HTR-8/SVneo (cell line): ENCODE measurements around the gene TBC1D9B.
A peak's percentile ranks its signal among the peaks of the same experiment; 100 is the strongest.
"Not testable (repeated sequence)": the region's sequence is repeated elsewhere in the genome, so short reads cannot be mapped to it uniquely, and the experiment has no call there.

Source experiments
- DNase-seq: peaks from one replicate; pipeline ENCODE4 v3.0.0; 2011; ENCODE audit warnings: low spot score, mixed read lengths; ENCODE audit not compliant: insufficient read length
- FAIRE-seq: peaks from 2 replicates; lab custom pipeline; 2011; peaks lifted over from hg19 to GRCh38; lab: Jason Lieb, UNC

Gene TBC1D9B

DNA sequence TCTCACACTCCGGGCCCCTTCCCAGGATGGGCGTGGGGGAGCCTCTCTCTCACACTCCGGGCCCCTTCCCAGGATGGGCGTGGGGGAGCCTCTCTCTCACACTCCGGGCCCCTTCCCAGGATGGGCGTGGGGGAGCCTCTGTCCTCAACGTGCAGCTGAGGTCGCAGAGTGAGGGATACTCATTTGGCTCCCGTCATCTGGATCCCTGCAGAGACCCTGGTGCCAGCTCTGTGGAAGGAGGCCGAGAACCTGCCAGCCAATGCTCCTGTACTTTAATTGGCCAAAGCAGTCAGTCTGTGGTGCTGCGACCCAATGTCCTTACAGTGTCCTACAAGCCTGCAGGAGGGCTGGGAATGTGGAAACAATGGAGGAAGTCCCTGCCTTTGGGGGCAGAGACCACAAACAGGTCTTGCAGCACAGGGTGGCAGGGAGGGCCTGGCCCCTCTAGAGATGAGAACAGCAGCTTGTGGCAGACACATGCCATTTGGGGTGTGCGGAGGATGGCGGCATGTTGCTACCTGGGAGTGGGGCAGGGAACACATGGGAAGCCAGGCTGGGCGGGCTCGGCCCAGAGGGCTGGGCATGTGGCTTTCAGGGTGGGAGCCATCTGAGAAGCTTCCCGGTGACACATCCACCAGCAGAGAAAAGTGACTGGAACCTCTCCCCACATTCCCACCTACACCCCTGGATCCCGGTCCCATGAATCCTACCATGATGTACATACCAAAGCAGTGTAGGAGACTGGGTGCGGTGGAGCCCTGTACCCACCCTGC is 35.5 kb downstream of the TBC1D9B start:
- FAIRE-seq (no peak), DNase-seq (no peak)

DNA sequence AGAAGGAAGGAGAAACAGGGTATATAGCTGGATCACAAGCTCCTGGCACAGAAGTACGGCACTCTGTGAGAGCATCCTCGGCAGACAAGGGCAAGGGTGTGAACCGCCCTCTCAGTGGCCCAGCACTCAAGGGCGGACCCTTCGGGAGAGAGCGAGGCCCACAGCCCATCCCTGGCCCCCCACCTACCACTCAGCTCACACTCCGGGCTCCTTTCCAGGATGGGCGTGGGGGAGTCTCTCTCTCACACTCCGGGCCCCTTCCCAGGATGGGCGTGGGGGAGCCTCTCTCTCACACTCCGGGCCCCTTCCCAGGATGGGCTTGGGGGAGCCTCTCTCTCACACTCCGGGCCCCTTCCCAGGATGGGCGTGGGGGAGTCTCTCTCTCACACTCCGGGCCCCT is 36.2 kb downstream of the TBC1D9B start:
- not testable (repeated sequence) for FAIRE-seq, DNase-seq

DNA sequence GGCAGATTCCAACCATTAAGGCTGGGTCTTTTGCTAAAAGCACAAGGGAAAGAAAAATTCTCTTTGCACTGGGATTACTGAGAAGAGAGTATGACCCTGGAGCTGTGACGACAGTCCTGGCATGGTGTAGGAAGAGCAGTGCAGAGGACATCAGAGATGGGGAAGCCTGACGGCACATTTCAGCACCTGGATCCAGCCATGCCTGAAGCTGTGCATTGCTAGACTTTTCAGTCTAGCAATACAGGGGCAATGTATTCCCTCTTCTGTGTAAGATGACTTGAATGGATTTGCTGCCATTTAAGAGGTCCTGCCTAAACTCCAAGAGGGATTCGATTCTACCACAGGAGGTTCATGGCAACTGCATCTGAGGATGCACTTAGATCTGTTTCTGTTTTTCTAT is 36.7 kb downstream of the TBC1D9B start:
- DNase-seq, result no peak
- FAIRE-seq, result peak; percentile 51

DNA sequence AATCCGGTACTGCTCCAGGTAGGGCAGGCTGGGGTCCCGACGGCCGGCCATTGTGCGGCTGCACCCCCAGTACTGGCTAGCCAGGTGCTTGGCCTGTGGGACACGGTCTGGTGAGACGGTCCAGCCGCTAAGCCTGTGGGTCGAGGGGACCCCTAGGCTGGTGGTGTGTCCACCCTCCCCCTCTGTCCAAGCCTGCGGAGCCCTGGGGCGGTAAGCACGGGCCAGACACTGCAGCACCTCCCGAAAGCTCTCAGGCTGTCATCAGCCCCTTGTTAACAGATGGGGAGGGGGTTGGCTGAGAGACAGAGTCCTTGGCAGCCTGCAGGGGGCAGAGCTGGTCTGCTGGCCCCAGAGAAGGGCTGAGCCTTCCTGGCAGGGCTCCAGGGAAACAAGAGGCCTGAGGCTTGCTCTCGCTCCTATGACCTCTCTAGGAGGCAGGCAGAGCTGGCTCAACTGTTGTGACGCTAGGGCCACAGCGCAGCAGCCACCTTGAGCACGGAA is 37.2 kb downstream of the TBC1D9B start:
- FAIRE-seq (no peak), DNase-seq (no peak)

DNA sequence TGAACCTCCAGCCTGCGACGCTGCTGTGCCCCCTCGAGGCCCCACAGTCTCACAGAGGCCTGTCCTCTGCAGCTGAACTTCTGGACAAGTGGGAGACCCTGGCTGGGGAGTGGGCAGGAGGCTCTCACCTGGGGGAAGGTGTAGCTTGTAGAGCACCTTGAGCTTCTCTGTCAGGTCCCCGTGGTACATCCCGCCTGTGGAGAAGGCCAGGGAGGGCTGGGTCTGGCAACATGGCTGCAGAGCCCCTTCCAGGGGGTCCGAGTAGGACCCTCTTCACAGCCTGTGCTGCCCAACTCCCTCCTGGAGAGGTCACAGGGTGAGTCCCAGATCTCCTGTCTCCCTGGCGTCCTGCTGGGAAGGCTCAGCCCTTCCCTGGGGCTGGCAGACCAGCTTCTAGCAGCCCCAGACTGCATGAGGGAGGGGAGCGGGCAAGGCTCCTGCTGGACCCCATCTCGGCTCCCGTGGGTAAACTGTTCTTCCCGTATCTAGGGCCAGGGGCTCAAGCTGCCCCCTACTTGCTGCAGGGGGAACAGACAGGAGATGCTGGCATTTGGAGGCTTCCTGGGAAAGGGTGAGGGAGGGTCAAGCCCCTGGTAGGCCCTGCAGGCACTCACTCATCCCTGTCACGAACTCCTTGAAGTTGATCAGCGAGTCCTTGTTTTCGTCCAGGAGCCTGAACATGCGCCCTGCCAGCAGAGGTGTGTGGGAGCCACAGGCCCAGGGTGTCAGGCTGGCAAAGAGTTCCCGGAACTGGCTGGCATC is 37.9 kb downstream of the TBC1D9B start:
- FAIRE-seq (no peak), DNase-seq (no peak)

DNA sequence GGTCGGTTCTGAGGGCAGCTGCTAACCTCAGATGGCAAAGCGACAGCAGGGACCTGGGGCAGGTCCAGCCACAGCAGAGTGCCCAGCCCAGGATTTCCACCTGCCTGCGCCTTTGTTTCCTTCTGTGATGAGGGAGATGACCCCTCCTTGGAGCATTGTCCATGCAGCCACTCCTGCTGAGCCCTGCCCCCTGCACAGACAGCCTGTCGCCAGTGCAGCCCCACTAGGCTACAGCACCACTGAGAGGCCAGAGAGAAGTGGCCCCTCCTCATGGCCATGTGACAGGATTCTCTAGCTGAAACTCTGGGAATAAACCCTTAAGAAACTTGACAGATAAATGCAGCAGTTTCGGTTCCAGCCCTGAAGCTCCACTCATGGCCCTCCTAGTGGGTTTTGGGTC is 38.6 kb downstream of the TBC1D9B start:
- FAIRE-seq (no peak), DNase-seq (no peak)

DNA sequence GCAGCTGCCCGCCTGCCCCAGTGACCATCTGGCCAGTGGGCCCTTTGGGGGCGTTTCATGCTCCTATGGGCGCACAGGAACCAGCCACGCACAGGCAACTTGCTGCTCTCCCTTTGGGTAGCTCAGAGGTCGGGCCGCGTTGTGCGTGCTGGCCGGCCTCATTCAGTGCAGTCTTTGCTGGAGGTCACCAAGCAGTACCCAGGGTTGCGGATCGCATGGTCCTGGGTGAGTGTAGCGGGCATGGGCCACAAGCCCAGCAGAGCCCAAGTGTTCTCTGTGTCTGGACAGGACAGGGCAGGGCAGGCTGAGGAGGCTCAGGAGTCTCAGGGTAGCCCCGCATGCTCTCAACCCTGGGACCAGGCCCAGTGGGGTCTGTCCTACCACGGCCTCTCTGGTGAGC is 39.2 kb downstream of the TBC1D9B start:
- no peak for DNase-seq
- FAIRE-seq, result no peak

DNA sequence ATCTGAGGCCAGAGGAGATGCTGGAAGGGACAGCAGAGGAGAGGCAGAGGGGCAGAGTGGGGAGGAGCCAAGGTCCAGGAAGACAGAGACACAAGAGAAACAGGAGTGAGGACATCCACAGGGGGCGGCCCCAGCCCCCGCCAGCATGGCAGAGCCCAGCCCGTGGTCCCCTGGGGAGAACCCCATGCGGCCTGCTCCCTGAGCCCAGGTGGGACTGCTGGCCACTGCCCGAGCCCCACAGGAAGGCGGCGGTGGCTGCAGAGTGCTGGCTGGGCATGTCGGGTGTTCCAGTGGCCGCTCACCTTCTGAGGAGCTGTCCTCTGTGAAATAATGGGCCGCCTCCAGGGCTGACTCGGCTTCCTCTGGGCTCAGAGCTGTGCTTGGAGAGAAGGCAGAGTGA is 40.2 kb downstream of the TBC1D9B start:
- DNase-seq (no peak), FAIRE-seq (no peak)

DNA sequence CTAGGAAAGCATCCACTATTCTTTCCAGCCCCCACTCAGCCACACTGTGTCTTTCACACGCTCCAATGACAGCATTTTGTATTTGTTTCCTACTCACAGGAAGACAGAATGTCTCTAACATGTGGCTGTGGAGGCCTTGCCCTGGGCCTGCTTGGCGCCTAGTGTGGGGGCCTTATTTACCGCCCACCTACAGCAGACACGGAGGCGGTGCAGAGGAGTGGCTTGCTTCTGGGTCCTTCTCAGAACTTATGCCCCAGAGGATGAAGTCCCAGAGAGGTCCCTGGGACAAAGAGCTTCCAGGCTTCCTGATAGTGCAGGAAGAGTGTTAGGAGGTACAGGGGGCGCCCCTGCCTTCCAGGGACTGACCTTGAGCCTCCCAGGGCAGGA is 40.6 kb downstream of the TBC1D9B start:
- FAIRE-seq, result no peak

DNA sequence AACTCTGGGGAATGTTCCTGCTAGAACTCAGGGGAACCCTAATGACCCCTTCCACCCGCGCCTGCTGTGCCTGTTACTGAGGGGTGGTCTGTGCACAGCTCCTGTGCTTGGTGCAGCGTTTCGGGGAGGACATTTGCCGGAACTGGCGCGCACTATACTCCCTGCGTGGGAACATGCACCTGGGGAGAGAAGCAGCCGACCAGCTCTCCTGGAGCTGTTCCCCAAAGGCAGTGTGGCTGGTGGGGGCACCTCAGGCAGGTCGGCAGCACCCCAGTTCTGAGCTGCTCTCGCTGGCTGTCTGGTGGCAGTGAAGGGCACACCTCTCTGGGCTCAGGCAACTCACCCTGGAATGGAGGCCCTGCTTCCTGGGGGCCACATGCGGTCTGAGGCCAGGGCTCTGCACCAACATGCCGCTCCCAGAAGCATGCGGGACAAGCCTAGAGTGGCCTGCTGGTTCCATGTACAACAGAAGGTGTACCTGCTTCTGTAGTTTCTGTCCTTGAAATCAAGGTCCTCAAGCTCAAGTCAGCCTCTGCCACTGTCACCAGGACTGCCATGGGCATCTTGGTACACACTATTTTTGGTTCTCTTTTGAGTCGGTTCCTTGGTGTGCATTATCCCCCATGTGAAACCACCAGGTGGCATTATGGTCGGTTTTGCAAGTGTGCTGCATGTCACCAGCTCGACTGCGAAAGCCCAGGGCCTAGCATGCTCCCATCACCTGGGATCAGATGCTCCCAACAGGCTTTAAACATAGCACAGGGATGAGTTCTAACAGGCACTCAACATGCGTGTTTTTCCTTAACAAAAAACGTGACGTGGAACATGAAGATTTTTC is 41.2 kb downstream of the TBC1D9B start:
- FAIRE-seq, result no peak
- no peak for DNase-seq

More for the DNA sequence above, 40.6 kb downstream of the TBC1D9B start:
- DNase-seq, result no peak

DNA sequence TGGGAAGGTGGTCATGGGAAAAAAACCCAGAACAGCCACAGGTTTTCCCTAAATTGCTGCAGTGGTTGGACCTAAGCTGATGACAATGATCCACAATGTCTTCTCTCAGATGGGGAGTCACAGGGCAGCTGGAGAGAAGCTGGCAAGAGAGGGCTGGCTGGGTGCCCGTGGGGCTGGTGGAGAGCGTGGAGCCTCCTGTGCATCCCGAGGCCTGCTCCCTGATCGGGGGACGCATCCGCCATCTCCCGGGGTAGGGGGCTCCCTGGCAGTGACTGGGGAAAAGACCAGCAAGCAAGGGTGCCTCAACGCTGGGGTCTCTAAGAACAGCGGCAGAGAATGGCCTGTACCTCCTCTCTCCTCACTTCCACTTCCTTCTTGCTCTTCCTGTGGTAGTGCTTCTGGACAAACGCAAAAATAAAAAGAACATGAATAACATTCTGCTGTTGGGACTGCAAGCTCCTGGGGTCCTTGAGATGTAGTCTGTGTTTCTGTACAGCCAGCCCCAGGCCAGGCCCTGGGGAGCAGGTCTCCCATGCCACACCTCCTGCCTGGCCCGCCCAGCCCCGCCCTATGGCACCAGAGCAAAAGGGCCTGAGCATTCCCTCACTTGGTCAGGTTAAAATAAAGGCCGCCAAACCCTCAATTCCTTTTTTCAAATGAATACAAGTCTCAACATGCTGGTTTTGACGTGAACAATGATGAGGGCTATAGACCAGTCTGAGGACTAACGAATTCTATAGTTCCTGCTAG is 42.0 kb downstream of the TBC1D9B start:
- no peak for DNase-seq
- FAIRE-seq, result no peak

DNA sequence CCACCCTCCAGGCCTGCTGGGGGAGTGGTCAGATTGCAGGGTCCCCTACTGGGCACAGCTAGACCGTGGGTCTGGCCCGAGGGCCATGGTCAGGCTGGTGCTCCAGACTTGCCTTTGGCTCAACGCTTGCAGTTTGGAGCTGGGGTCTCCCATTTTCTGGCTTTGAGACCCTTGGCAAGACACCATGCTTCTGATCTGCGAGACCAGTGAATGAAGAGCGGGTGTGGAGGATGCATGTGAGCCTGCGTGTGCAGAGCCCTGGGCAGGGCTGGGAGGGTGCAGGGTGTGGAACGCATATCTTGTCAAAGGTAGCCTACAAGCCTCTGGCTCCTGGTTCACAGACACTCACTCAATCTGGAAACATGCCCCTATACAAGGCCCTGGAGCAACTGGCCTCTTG is 43.0 kb downstream of the TBC1D9B start:
- no peak for DNase-seq
- no peak for FAIRE-seq

DNA sequence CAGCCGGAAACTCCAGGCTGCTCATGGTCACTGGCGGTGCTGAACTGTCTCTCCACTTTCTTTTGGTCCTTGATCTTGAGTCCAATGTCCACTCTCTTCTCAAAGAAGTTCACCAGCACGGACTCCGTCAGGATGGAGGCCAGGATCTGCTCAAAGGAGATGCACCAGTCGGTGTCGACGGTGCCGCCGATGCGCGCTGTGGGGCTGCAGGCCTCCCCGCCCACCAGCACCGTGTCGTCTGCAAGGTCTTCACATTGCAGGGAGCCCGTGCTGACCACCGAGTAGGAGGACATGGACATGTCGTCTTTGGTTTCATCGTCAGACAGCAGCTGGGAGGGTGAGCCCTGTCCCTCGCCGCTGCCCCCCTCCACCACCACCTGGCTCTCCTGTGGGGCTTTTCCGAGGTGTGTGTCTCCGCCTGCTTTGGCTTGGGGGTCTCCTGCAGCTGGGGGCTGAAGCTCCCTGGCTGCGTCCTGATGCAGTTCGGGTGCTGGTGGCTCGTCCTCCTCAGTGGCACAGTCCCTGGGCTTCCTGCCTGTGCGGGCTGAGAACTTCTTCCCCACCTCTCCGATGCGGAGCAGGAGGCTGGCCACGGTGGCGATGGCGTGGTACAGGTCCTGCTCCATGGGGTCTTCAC is 44.1 kb downstream of the TBC1D9B start:
- FAIRE-seq (no peak), DNase-seq (no peak)

DNA sequence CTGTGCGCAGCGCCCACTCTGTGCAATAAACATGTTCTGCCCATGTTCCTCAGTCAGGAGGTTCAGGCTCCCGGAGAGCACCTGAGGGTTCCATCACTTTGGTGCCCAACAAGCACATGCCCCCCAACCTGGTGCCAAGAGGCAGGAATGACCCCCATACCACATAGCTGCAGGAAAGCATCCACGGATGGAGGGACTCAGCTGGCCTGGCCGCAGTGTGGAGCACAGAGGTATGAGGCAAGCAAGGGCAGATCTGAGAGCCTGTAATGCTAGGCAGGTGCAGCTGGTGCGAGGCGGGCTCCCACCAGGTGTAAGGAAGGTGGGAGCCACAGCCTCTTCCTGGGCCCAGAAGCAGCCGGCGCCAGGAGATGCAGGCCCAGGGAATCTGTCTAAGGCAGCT is 44.8 kb downstream of the TBC1D9B start:
- DNase-seq, result no peak

DNA sequence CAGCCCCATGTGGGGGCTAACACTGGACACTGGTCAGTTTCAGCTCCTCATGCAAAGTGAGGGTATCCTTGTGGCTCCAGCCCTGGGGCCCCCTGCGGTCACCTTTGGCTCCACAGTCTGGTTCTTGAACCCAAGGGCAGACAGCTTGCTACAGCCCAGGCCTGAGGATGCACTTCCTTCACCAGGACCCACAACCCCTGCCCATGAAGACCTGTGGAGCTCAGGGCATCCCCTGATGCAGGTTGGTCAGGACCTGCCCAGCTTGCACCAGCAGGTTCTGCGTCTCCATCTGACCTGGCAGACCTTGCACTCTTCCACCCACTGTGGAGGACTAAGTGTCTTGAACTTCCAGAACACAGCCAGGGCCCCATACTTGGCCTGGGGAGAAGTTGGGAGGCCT is 45.4 kb downstream of the TBC1D9B start:
- FAIRE-seq, result no peak

More for the DNA sequence above, 44.8 kb downstream of the TBC1D9B start:
- no peak for FAIRE-seq

DNA sequence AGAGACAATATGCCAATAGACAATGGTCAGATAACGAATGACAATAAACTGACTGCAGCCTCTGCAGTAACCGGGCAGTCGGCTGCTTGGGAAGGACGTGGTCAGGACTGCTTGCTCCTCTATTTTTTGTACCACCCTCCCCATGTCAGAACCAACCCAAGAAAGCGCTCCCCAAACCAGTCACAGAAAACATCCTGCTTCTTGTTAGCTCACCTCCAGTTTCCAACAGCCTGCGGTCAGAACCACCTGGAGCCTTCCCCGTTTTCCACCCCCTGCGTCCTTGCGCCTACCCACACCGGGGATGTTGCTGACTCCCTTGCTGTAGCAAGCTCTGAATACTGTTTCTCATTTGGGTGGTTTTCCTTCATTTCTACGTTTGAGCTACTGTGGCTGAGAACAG is 47.4 kb downstream of the TBC1D9B start:
- DNase-seq, result no peak
- FAIRE-seq, result no peak

More for the DNA sequence above, 45.4 kb downstream of the TBC1D9B start:
- DNase-seq, result no peak

DNA sequence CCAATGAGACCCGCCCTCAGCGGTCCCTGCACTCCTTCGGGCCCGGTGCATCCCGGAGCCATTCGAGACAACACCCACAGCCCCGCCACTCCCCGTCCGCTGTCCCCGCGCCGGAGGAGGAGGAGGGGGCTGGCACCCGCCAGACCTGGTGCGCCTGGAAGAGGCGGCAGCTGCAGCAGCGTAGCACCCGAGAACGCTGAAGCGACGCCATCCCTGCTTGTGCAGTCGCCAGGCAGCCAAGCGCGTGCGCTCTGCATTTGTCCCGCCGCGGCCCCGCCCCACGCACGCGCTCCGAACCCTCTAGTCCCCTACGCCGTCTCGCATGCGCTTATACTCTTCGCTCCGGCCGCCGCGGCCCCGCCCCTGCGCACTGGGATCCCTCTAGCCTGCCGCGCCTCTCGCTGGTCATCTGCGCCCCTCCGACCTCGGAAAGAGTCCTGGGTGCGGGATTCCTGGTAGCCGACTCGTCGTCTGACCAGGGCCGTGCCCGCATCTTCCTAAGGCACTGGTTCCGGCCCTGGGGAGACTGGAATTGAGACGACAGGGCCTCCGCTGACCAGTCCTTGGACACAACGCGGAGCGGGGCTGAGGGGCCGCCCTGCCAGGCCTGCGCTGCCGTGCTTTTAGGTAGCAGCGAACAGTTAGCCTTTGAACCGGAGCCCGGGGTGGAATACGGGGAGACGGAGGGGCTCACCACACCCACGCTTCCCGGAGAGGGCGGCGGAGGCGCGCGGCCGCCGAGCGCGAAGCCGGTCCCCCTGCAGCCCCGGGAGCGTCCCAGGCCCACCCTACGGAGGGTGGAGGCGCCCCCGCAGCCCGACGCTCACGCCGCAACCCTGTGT is 48.9 kb downstream of the TBC1D9B start, which contains the start of gene MRNIP:
Gene MRNIP, minus strand, starts transcription at position 232 of the 842 bp plus-strand sequence. Its CDS starts 21 bp downstream, at position 211.
- FAIRE-seq (peak; percentile 93), DNase-seq (peak; percentile 97)

DNA sequence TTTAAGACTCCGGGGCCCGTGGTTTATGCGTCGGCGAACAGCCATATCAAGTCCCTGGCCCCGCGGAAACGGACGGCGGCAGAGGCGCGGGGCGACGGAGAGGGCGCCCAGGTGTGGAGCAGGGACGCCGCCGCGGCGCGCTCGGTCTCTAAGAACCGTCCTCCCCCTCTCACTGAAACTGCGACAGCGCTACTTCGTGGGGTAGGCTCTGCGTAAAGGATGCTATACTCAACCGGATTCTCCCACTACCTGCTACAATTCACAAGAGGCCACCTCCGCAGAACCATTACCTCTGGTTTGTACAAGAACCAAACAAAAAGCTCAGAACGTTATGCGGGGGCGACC is 49.5 kb downstream of the TBC1D9B start:
- FAIRE-seq, result no peak
- peak; percentile 35 for DNase-seq
